PC-9 (cell line): ENCODE results near the gene PLAC1.

ENCODE experiments used
- EZH2 ChIP-seq: fragments of 200-600 bp; sonication (generic); IDR thresholded peaks from 2 replicates; pipeline ENCODE4 v1.8.0; 2017; ENCODE audit warnings: antibody characterized with exemption, low read depth
- TF ChIP-seq, protein P1 (sequence below): fragments of 200-600 bp; sonication (generic); conservative IDR thresholded peaks from 2 replicates; pipeline ENCODE4 v1.6.1; 2017; ENCODE audit warnings: mixed run types, antibody characterized with exemption, mild to moderate bottlenecking, moderate library complexity

- no peak for TF ChIP-seq EZH2
- TF ChIP-seq, protein P1, sequence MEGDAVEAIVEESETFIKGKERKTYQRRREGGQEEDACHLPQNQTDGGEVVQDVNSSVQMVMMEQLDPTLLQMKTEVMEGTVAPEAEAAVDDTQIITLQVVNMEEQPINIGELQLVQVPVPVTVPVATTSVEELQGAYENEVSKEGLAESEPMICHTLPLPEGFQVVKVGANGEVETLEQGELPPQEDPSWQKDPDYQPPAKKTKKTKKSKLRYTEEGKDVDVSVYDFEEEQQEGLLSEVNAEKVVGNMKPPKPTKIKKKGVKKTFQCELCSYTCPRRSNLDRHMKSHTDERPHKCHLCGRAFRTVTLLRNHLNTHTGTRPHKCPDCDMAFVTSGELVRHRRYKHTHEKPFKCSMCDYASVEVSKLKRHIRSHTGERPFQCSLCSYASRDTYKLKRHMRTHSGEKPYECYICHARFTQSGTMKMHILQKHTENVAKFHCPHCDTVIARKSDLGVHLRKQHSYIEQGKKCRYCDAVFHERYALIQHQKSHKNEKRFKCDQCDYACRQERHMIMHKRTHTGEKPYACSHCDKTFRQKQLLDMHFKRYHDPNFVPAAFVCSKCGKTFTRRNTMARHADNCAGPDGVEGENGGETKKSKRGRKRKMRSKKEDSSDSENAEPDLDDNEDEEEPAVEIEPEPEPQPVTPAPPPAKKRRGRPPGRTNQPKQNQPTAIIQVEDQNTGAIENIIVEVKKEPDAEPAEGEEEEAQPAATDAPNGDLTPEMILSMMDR = no peak
Measured at GRCh38 chrX:134571796-134572195, 86.5 kb downstream of the PLAC1 start.
